CD4-positive, alpha-beta T cell treated with Interleukin-21 for 1 hour (primary cell): ENCODE measurements around the gene TNFRSF25.

Source experiments
- DNase-seq: peaks from one replicate; pipeline ENCODE4 v3.0.0-alpha.2; 2020

The TNFRSF25 gene, protein sequence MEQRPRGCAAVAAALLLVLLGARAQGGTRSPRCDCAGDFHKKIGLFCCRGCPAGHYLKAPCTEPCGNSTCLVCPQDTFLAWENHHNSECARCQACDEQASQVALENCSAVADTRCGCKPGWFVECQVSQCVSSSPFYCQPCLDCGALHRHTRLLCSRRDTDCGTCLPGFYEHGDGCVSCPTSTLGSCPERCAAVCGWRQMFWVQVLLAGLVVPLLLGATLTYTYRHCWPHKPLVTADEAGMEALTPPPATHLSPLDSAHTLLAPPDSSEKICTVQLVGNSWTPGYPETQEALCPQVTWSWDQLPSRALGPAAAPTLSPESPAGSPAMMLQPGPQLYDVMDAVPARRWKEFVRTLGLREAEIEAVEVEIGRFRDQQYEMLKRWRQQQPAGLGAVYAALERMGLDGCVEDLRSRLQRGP

GRCh38 chr1:6466023-6466422 is at the start of gene TNFRSF25:
Gene TNFRSF25 (minus strand): TSS chr1:6466173. CDS start chr1:6466107, 66 bp downstream.
- peak; percentile 76 for DNase-seq

DNA sequence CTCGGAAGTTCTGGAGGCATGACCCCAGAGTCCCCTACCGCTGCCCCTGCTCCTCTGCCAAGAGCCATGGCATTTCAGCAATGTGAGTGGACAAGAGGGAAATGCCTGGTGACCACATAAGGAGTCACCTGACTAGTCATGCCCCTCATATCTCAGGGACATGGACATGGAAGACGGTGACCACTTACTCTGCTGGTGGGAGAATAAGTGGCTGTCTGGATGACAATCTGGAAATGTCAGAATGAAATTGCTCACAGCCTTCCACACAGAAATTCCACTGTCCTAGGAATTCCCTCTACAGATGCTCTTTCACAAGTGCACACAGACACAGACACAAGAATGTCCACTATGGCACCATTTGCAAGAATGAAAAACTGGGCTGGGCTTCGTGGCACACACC is 49.8 kb upstream of the TNFRSF25 start:
- no peak for DNase-seq

DNA sequence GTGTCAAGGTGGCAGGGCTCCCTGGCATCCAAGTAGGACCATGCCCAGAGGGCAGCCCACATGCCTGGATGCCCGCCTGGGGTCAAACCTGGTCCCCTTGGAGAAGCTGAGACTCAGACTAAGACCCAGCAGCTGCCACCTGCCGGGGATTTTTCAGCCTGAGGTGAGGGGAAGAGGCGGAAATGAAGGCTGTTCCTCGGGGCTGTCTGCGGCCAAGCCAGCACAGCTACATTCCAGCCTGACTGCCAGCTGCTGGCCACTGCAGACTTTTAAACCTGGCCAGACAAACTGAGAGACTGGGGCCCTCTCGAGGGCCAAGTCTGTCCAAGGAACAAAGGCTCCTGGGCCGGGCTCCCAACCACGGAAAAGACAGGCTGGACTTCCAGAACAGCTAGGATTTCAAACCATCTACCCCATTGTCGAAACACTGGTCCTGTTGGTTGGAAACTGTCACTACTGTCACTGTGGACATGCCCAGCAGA is 47.4 kb upstream of the TNFRSF25 start:
- no peak for DNase-seq

DNA sequence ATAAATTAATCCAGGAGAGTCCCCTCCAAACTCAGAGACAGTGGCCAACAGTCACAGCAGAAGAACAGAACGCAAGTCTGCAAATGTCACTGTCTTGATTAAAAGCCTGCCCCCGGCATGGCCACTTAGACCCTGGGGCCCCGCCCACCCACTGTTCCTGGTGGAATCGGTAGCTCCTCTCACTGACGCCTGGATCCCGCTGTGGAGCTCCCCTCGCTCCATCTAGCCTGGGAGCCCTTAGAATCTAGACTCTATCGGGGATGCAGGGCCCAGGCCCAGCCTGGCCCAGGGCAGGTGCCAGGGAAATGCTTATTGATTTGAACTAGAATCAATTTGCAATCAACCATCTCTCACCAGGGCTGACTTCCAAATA is 46.9 kb upstream of the TNFRSF25 start:
- no peak for DNase-seq

GRCh38 chr1:6512245-6512907 is 46.4 kb upstream of the TNFRSF25 start:
- DNase-seq = no peak

GRCh38 chr1:6511561-6512244 is 45.7 kb upstream of the TNFRSF25 start:
- DNase-seq = no peak

DNA sequence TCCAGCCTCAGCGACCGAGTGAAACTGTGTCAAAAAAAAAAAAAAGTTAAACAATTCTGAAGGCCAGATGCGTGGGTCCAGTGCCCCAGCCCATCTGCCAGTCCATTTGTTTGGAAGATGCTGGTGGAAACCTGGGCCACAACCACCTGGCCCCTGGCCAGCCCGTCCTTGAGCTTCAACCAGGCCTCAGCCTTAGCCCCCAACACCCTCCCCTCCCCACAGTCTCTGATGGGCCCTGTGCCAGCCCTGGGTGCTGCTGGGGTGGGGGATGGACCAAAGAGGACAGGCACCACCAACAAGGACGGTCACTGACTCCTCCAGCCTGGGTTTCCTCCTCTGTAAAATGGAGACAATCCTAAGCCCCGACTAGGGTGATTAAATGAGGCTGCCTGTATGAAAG is 45.1 kb upstream of the TNFRSF25 start:
- DNase-seq = no peak

DNA sequence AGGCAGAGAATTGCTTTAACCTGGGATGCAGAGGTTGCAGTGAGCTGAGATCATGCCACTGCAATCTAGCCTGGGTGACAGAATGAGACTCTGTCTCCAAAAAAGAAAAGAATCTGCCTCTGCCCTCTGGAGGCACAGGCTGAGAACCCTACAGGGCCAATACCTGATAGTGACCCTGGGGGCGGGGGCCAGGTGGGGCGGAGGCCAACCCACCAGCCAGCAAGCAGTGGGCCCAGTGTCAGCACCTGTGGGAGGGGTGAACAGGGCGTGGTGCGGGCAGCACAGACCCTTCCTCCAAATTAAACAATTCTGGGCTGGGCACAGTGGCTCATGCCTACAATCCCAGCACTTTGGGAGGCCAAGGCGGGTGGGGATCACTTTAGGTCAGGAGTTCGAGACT is 44.5 kb upstream of the TNFRSF25 start:
- DNase-seq = no peak

- no peak for DNase-seq
Measured at GRCh38 chr1:6509919-6510291, 43.9 kb upstream of the TNFRSF25 start.

DNA sequence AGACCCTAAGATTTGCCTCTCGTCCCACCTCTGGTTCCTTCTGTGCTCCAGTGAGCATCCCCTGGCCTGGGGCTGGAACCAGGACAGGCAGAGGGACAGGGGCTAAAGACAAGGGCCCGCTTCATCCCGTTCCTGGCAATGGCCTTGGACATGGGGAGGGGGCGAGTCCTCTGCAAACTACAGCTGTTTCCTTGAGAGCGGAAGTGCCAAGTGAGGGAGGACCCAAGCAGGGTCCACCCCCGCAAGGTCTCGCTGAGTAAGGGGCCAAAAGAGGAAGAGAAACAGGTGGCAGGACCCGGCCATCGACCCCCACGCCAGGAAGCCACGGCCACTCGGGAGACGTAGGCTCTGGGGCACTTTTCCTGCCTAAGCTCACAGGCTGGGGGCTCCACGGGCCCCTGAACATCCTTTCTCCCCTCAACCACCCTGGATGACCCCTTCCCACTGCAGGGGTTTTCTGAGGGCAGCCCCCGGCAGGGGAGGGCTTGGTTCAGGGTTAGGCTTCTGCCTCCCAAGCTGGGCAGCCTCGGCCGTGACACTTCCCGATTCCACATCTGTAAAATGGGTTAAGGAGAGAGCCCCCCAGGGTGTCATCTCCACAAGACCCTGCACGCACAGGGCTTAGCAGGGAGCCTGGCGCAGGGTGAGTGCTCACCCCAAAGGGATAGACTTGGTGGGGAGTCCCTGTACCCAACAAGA is 43.4 kb upstream of the TNFRSF25 start:
- DNase-seq = no peak

- DNase-seq = no peak
Measured at GRCh38 chr1:6508816-6509189, 42.8 kb upstream of the TNFRSF25 start.

GRCh38 chr1:6508154-6508815 is 42.3 kb upstream of the TNFRSF25 start:
- DNase-seq = no peak

DNA sequence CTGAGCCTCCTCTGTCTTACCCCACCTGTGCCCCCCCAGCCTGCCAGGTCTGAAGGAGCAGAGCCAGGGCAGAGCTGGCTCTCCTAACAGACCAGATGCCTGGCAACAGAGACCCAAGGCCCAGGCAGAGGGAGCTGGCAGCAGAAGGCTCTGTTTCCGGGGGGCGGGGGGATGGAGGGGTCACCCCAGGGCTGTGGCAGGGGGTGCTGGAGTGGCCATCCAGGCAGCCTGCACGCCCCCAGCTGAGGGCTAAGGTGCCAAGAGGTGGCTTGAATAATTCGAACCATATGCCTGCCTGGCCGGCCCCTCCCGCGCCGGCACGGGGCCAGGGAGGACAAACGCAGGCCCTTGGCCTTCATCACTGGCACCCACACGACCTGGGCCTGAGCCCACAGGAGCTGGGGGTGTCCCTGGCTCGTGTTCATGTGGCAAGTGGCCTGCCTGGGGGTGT is 41.5 kb upstream of the TNFRSF25 start:
- no peak for DNase-seq

- no peak for DNase-seq
Measured at GRCh38 chr1:6507037-6507428, 41.1 kb upstream of the TNFRSF25 start.

DNA sequence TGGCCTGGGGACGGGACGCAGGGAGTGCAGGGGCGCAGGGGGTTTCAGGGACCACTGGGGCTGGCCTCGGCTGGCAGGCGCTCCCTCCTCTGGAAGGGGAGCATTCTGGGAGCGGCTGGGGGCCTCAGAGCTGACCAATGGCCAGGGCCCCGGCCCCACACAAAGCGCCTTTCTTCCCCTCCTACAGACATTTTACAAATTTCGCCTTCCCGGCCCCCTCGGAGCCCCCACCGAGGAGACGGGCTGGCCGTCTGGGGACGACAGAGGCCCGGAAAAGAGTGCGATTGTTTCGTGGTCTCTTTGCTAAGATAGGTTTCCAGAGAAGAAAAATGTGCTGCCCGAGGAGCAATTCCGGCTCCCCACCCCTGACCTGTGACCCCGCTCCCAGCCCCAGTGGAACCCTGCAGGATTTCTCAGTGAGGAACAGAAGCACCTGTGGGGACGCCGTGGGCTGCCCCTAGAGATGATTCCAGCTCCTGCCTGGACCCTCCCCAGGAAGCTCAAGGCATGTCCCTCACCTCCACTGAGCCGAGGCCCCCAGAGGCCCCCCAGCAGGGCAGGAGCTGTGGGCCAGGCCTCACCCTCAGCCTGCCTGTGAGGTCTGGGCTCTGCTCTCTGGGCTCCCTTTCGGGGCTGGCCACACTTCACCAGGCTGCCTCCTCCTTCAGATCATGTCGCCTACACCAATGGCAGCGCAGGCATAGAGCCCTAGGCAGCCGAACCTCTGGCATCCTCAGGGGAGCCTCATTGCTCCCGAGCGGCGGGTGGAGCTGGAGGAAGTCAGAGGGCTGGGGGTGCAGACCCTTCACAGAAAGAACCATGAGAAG is 40.5 kb upstream of the TNFRSF25 start:
- DNase-seq = no peak

DNA sequence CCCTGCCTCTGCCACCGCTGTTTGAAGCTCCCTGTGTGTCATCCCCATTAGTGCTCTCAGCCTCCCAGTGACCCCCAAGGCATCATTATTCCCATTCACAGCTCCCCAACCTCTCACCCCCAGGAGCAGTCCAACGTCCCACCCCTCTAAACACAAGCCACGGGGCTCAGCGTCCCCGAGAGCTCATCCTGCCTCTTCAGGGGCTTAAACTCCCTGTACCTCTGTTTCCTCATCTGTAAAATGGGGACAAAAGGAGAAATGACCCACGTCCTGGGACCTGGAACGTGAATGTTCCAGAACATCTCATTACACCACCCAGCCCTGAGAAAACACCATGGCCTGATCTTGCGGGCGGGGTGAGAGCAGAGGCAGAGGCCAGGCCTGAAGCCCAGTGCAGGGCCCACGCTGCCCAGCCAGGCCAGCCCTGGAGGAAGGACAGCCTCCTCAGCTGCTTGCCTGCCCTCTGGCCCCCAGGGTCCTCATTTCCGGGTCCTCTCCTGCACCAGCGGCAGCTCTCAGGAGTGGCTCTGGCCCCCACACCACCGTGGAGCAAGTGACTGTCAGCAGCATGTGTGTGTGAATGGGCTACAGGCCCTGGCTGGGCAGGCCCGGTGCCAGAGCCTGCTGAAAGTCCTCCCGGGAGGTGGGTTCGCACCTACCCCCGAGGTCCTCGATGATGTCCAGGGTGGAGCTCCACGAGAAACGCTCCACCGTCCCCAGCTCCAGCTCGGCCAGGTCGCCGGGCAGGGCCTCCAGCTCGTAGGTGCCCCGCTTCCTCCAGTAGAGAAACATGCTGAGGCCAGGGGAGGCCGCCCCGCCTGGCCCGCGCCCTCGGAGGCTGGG is 39.6 kb upstream of the TNFRSF25 start:
- DNase-seq = no peak

DNA sequence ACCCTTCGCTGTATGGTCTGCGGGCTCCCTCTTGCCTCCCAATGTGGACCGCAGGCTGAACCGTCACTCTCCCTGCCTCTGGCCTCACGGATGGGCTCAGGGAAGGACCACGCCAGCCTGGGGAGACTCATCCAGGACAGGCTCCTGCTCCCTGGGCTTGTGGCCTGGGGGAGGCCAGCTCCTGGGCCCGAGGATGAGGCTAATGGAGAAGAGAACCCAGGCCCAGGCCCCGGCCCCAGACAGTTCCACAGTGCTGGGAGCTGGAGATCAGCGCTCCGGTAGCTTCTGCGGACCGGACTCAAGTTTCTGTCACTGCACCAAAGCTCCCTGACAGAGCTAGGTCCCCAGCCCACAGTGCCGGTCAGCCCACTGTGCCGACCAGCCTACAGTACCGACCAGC is 38.9 kb upstream of the TNFRSF25 start:
- no peak for DNase-seq

DNA sequence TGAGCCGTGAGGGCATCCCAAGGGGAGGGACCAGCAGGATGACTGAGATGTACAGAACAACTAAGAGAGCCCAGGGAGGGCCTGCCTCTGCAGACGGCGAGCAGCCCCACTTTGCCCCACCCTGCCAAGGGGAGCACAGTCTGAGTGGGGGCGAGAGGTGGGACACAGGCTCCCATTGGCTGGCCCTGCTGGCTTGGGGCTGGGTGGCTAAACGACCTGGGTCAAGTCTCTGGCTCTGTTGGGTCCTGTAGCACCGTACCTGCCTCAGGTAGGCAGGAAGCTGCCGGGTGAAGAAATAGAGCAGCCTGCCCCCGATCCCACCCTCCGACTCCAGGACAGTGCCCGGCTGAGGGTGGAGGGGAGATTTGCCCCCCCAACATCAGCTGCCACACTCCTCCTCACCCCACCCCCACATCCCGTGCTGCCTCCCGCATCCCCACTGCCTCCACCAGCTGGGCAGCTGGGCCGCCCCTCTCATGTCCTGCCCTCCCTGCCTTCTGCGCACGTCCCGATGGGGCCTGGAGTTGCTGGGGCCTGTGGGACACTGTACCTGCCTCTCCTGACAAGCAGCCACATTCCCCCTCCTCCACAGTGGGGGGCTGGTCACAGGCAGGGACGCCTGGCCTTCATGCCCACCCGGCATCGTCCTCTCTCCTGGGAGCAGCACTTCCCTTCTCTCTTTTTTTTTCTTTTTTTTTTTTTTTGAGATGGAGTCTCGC is 38.1 kb upstream of the TNFRSF25 start:
- no peak for DNase-seq

GRCh38 chr1:6502000-6502891 is 36.3 kb upstream of the TNFRSF25 start:
- DNase-seq = no peak
